DND-41 (cell line): ENCODE data around the gene ARHGAP4.

Experiments used
- ATAC-seq: fragments of 200-7000 bp; cut with Tn5 transposase; 3 replicates; pipeline ENCODE4 v1.9.1; 2021; ENCODE audit warnings: low read depth; ENCODE audit not compliant: insufficient read depth
- DNase-seq: peaks from one replicate; pipeline ENCODE4 v3.0.0-alpha.2; 2020
- H2AFZ ChIP-seq: 2 replicates; pipeline ENCODE4 v1.6.0; 2012; ENCODE audit warnings: low read depth, low read length
- H3K27ac ChIP-seq: 2 replicates; pipeline ENCODE4 v1.5.1; 2012; ENCODE audit warnings: low read length, inconsistent platforms
- H3K27me3 ChIP-seq: fragments of 200-600 bp; sonication (generic); 2 replicates; pipeline ENCODE4 v1.6.0; 2012; ENCODE audit warnings: low read length, mild to moderate bottlenecking, inconsistent platforms; ENCODE audit not compliant: insufficient read depth, poor library complexity
- H3K36me3 ChIP-seq: 2 replicates; pipeline ENCODE4 v1.5.1; 2012; ENCODE audit warnings: low read length, inconsistent platforms; ENCODE audit not compliant: insufficient read depth
- H3K4me1 ChIP-seq: 2 replicates; pipeline ENCODE4 v1.5.1; 2012; ENCODE audit warnings: mild to moderate bottlenecking, low read length; ENCODE audit not compliant: insufficient read depth
- H3K4me2 ChIP-seq: 2 replicates; pipeline ENCODE4 v1.6.0; 2012; ENCODE audit warnings: mild to moderate bottlenecking, moderate library complexity, low read length, inconsistent platforms; ENCODE audit not compliant: insufficient read depth
- H3K4me3 ChIP-seq, 2 experiments: fragments of 200-600 bp in 1 of 2; shearing (Covaris generic) in 1 of 2; 2 replicates each; pipeline ENCODE4 v1.5.1; 2012 to 2016; ENCODE audit warnings: inconsistent platforms in 2 of 2, low read length in 2 of 2, mild to moderate bottlenecking in 2 of 2, low read depth in 1 of 2, moderate library complexity in 1 of 2
- H3K79me2 ChIP-seq: 2 replicates; pipeline ENCODE4 v1.6.0; 2012; ENCODE audit warnings: low read length, inconsistent platforms; ENCODE audit not compliant: insufficient read depth
- H3K9ac ChIP-seq: 2 replicates; pipeline ENCODE4 v1.6.0; 2012; ENCODE audit warnings: low read depth, mild to moderate bottlenecking, inconsistent platforms, low read length, moderate library complexity
- H3K9me3 ChIP-seq: 2 replicates; pipeline ENCODE4 v1.5.1; 2012; ENCODE audit warnings: low read length, moderate library complexity, mild to moderate bottlenecking, inconsistent platforms; ENCODE audit not compliant: insufficient read depth, severe bottlenecking
- H4K20me1 ChIP-seq: 2 replicates; pipeline ENCODE4 v1.6.0; 2012; ENCODE audit warnings: low read length; ENCODE audit not compliant: insufficient read depth
- EZH2 ChIP-seq: IDR thresholded peaks from 3 replicates; pipeline ENCODE4 v1.6.1; 2012; ENCODE audit warnings: borderline replicate concordance, low read depth, mild to moderate bottlenecking, moderate library complexity, low read length, inconsistent platforms; ENCODE audit not compliant: severe bottlenecking
- TF ChIP-seq, protein P1 (sequence below): IDR thresholded peaks from 2 replicates; pipeline ENCODE4 v1.5.1; 2012; ENCODE audit warnings: borderline replicate concordance, low read length, moderate library complexity, mild to moderate bottlenecking; ENCODE audit not compliant: poor library complexity, severe bottlenecking; ENCODE audit errors: extremely low read depth

The ARHGAP4 gene

DNA sequence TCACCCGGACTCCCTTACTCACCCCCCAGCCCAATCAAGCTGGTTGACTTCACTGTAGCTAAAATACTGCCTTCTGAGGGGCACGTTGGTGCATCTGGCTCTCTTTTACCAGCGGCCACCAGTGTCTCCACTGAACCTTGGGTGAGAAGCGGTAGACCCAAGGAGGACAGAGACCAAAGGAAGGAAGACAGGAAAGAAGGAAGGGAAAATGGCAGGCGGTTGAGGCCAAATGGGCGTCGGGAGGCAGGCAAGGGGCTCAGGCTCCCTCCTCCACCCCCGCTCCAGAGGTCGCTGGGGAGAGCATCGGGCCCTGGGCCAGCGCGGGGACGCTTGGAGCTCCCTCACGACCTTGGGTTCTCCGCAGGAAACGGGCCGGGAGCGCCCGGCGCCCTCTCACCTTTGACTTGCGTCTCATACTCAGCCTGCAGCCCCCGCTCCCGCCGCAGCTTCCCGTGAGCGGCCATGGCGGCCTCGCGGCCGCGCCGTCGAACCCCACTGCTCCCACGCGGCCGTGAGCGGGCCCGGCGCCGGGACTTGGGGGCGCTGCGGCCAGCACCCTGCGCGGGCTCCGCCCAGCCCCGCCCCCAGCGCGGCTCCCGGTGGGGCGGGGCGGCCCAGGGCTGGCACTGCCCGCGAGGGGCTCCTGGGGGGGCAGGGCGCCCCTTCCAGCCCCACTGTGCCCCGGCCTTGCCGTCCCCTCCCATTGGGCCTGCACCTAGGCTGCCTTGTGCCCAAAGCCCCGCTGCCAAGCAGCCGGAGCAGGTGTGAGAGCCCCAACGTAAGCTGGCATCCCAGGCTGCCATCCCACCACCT lies at the start of gene ARHGAP4:
Gene ARHGAP4, minus strand, starts transcription at position 526 of the 813 bp plus-strand sequence. Its CDS starts 62 bp downstream, at position 464.
- peak within 1 kb of the TSS; percentile 64 to 85 for H3K4me3 ChIP-seq
- H3K9ac ChIP-seq = peak within 1 kb of the TSS; percentile 99
- H3K9me3 ChIP-seq = no peaks in the 10 kb centered on the region
- TF ChIP-seq EZH2 = no peak
- TF ChIP-seq, protein P1, sequence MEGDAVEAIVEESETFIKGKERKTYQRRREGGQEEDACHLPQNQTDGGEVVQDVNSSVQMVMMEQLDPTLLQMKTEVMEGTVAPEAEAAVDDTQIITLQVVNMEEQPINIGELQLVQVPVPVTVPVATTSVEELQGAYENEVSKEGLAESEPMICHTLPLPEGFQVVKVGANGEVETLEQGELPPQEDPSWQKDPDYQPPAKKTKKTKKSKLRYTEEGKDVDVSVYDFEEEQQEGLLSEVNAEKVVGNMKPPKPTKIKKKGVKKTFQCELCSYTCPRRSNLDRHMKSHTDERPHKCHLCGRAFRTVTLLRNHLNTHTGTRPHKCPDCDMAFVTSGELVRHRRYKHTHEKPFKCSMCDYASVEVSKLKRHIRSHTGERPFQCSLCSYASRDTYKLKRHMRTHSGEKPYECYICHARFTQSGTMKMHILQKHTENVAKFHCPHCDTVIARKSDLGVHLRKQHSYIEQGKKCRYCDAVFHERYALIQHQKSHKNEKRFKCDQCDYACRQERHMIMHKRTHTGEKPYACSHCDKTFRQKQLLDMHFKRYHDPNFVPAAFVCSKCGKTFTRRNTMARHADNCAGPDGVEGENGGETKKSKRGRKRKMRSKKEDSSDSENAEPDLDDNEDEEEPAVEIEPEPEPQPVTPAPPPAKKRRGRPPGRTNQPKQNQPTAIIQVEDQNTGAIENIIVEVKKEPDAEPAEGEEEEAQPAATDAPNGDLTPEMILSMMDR = no peak
- peaks cover 71% of the 10 kb centered on the region for H3K4me1 ChIP-seq
- H3K27me3 ChIP-seq = no peaks in the 10 kb centered on the region
- ATAC-seq (peak; percentile 7), DNase-seq (peak; percentile 72)
- peak within 1 kb of the TSS; percentile 100 for H3K27ac ChIP-seq
- peaks cover 59% of the 10 kb centered on the region for H3K36me3 ChIP-seq
- peak within 1 kb of the TSS; percentile 74 for H3K4me2 ChIP-seq
- H2AFZ ChIP-seq = peak within 1 kb of the TSS; percentile 51; the same call in 1 of the 2 replicates
- H3K79me2 ChIP-seq = peaks cover 75% of the 10 kb centered on the region
- peaks cover 27% of the 10 kb centered on the region for H4K20me1 ChIP-seq

DNA sequence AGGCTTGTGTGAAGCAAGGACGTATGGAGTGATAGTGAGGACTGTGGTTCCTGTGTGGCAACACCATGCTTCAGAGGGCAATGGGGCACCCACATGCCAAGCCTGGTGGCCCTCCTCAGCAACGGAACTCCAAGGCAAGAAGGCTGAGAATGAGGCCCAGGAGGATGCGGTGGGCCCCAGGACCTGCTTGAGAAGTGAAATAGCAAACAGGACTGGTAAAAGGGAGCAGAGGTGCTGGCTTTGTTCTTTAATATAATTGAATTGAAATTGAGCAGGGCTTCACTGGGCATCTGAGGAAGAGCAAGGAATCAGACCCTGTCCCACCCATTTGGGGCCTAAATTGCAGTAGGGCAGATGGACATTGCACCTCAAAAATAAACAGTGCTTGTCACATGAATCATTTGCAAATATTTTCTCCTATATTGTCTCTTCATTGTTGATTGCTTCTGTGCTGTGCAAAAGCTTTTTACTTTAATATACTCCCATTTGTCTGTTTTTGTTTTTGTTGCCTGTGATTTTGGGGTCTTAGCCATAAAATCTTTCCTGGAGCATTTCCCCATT lies 48.7 kb upstream of the ARHGAP4 start:
- H3K27me3 ChIP-seq = no peaks in the 10 kb centered on the region
- no peak for ATAC-seq
- no peaks in the 10 kb centered on the region for H3K9me3 ChIP-seq
- H3K4me1 ChIP-seq = peaks cover 19% of the 10 kb centered on the region
- H2AFZ ChIP-seq = no peak overlapping the region
- H3K4me2 ChIP-seq = peak overlapping the region; percentile 73
- H3K4me3 ChIP-seq = 0 out of 4 replicates have a peak overlapping the region, but pooled peaks of 1 of the 2 experiments have one; percentile 90
- DNase-seq = no peak
- H3K79me2 ChIP-seq = peaks cover 42% of the 10 kb centered on the region
- peak overlapping the region; percentile 99; the same call in 1 of the 2 replicates for H3K9ac ChIP-seq
- 0 out of 2 replicates have a peak, but pooled peaks cover under 1% of the 10 kb centered on the region for H4K20me1 ChIP-seq
- peaks cover 2% of the 10 kb centered on the region; the same call in 1 of the 2 replicates for H3K36me3 ChIP-seq
- TF ChIP-seq, protein P1 = no peak
- no peak for TF ChIP-seq EZH2
- peak overlapping the region; percentile 100 for H3K27ac ChIP-seq

DNA sequence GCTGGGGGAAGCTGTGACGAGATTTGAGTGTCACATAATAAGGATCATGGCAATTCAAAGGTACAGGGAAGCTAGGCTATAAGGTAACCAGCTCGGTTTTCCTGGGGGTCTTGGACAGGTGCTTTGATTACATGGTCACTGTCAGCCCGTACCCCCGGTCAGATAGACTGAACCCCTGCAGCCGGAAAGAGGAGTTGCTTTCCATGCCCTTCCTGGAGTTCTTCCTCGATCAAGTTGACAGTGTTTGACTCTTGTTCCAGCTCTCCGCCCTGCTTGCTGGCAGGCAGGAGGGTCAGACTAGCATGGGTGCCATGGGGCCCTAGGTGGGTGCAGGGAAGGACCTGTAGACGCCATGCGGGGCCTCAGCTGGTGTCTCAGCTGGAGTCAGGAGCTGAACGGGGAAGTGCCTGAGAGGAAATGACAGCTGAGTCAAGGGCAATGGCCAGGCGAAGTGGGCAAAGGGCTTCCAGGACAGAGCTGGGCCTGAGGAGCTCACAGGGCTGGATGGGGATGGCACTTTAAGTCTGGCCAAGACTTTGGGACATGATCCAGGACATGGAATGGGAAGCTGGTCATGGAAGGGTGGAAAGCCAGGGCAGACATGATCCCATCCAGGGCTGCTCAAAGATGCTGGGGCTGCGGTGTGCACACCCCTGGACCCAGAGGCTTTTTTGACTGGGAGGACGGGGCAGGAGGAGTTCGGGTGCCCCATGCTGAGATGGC lies 48.1 kb upstream of the ARHGAP4 start:
- H3K27ac ChIP-seq = peak overlapping the region; percentile 100
- peaks cover 7% of the 10 kb centered on the region for H4K20me1 ChIP-seq
- DNase-seq (no peak), ATAC-seq (no peak)
- peak overlapping the region; percentile 73 for H3K4me2 ChIP-seq
- peak overlapping the region; percentile 31; the same call in 1 of the 2 replicates for H2AFZ ChIP-seq
- H3K9ac ChIP-seq = peak overlapping the region; percentile 99
- peaks cover 8% of the 10 kb centered on the region; the same call in 1 of the 2 replicates for H3K36me3 ChIP-seq
- TF ChIP-seq EZH2 = no peak
- TF ChIP-seq, protein P1 = no peak
- no peaks in the 10 kb centered on the region for H3K27me3 ChIP-seq
- H3K79me2 ChIP-seq = peaks cover 48% of the 10 kb centered on the region
- H3K4me3 ChIP-seq = peak overlapping the region in 1 of 2 experiments; percentile 90; a peak in 2 of 4 replicates
- no peaks in the 10 kb centered on the region for H3K9me3 ChIP-seq
- H3K4me1 ChIP-seq = peaks cover 19% of the 10 kb centered on the region
